Vagina (tissue), 2 donors: ENCODE measurements around the gene VDR.

Source experiments
- POLR2A ChIP-seq, 2 donors: fragments of 450-650 bp; IDR thresholded peaks; one replicate each; pipeline ENCODE4 v1.6.1; 2017; ENCODE audit warnings: antibody characterized with exemption in 2 of 2, mild to moderate bottlenecking in 2 of 2, moderate library complexity in 2 of 2
- POLR2AphosphoS5 ChIP-seq, 2 donors: sonication (generic); formaldehyde crosslinking; IDR thresholded peaks; one replicate each; pipeline ENCODE4 v1.9.0; 2017; ENCODE audit warnings: antibody characterized with exemption in 2 of 2, mild to moderate bottlenecking in 2 of 2, low read depth in 1 of 2; ENCODE audit not compliant: insufficient read depth in 1 of 2
- TF ChIP-seq, protein P1 (sequence below), 3 experiments: fragments of 450-650 bp in 2 of 3; fragments of 200-600 bp in 1 of 3; sonication (generic) in 1 of 3; IDR thresholded peaks; one replicate each; pipeline ENCODE4 v1.5.1; 2017 to 2019; ENCODE audit warnings: antibody characterized with exemption in 3 of 3, mild to moderate bottlenecking in 2 of 3, moderate library complexity in 2 of 3

DNA sequence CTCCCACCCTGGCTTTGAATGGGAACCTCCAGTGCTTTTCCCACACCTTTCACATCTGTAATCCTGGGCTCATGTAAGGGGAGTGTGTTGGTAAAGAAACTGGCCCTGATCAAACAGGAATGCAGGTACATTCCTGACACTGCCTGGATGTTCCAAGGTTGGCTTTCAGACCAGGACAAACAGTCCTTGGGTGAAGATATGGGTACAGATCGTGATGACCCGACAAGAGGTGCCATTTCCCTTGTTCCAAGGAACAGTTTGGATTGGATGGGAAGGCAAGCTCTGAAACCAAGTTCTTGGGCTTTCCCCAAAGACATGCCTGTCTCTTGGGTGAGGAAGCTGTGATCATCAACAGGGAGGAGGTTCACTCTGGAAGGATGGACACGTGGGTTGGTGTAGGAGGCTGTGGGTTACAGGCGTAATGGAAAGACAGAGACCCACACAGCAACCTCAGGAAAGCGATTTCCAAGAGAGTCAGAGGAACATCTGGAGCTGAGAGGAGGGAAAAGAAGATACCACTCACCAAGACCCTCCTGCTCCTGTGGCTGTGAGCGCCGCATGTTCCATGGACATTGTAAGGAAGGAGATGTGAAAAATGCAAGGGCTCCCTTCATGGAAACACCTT, 26.4 kb downstream of the VDR start:
- TF ChIP-seq, protein P1, sequence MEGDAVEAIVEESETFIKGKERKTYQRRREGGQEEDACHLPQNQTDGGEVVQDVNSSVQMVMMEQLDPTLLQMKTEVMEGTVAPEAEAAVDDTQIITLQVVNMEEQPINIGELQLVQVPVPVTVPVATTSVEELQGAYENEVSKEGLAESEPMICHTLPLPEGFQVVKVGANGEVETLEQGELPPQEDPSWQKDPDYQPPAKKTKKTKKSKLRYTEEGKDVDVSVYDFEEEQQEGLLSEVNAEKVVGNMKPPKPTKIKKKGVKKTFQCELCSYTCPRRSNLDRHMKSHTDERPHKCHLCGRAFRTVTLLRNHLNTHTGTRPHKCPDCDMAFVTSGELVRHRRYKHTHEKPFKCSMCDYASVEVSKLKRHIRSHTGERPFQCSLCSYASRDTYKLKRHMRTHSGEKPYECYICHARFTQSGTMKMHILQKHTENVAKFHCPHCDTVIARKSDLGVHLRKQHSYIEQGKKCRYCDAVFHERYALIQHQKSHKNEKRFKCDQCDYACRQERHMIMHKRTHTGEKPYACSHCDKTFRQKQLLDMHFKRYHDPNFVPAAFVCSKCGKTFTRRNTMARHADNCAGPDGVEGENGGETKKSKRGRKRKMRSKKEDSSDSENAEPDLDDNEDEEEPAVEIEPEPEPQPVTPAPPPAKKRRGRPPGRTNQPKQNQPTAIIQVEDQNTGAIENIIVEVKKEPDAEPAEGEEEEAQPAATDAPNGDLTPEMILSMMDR (IDR thresholded peaks at IDR 0.05): no peak
- TF ChIP-seq POLR2AphosphoS5 (IDR thresholded peaks at IDR 0.05; ENCODE audit: insufficient read depth in 1 of 2, low read depth in 1 of 2) (no peak), POLR2A (IDR thresholded peaks at IDR 0.05) (no peak)
